GM23338 (cell line): ENCODE measurements around the gene NUP50. TPM values are rescaled to one million over a fixed set of nuclear protein-coding genes. Genes with fewer than 3 reads are reported as not detected.
A peak's percentile ranks its signal among the peaks of the same experiment; 100 is the strongest.

Experiments
- ATAC-seq: fragments of 200-7000 bp; cut with Tn5 transposase; 3 replicates; pipeline ENCODE4 v1.9.1; 2020
- DNase-seq: peaks from one replicate; pipeline ENCODE4 v3.0.0-alpha.2; 2015; ENCODE audit warnings: low spot score
- H2AFZ ChIP-seq: fragments of 200-600 bp; sonication (generic); 2 replicates; pipeline ENCODE4 v1.8.0; 2016; ENCODE audit warnings: antibody characterized with exemption, mild to moderate bottlenecking, moderate library complexity
- H3F3A ChIP-seq: fragments of 200-600 bp; sonication (generic); replicated peaks from 2 replicates; pipeline ENCODE4 v1.8.0; 2017; ENCODE audit warnings: antibody characterized with exemption, mixed run types, low read depth
- H3K27ac ChIP-seq: fragments of 200-600 bp; sonication (generic); 2 replicates; pipeline ENCODE4 v1.6.1; 2016; ENCODE audit warnings: low read depth
- H3K27me3 ChIP-seq: fragments of 200-600 bp; sonication (generic); 2 replicates; pipeline ENCODE4 v1.8.0; 2016; ENCODE audit warnings: mild to moderate bottlenecking, mixed run types, moderate library complexity; ENCODE audit not compliant: insufficient read depth
- H3K36me3 ChIP-seq: fragments of 200-600 bp; sonication (generic); 2 replicates; pipeline ENCODE4 v1.8.0; 2016; ENCODE audit warnings: mild to moderate bottlenecking; ENCODE audit not compliant: insufficient read depth
- H3K4me1 ChIP-seq: fragments of 200-600 bp; sonication (generic); 2 replicates; pipeline ENCODE4 v1.8.0; 2016; ENCODE audit warnings: mild to moderate bottlenecking, moderate library complexity; ENCODE audit not compliant: insufficient read depth
- H3K4me2 ChIP-seq: fragments of 200-600 bp; sonication (generic); 2 replicates; pipeline ENCODE4 v1.7.1; 2017; ENCODE audit warnings: mixed run types
- H3K4me3 ChIP-seq: fragments of 200-600 bp; sonication (generic); 2 replicates; pipeline ENCODE4 v1.6.1; 2016; ENCODE audit warnings: mixed run types
- H3K79me2 ChIP-seq: fragments of 200-600 bp; sonication (generic); replicated peaks from 2 replicates; pipeline ENCODE4 v1.8.0; 2017; ENCODE audit warnings: mild to moderate bottlenecking; ENCODE audit not compliant: insufficient read depth
- H3K9me2 ChIP-seq: fragments of 200-600 bp; sonication (generic); 2 replicates; pipeline ENCODE4 v1.8.0; 2017; ENCODE audit not compliant: insufficient read depth
- H4K20me1 ChIP-seq: fragments of 200-600 bp; sonication (generic); replicated peaks from 2 replicates; pipeline ENCODE4 v1.8.0; 2017; ENCODE audit warnings: mild to moderate bottlenecking; ENCODE audit not compliant: insufficient read depth
- H3K27ac Mint-ChIP-seq: 2 replicates; pipeline ENCODE4 v1.8.0; 2020; ENCODE audit warnings: inconsistent platforms, mild to moderate bottlenecking, moderate library complexity, mixed read lengths
- H3K27me3 Mint-ChIP-seq: 3 replicates; pipeline ENCODE4 v1.8.0; 2022; ENCODE audit warnings: low read depth, mild to moderate bottlenecking, moderate library complexity, mixed read lengths, inconsistent platforms; ENCODE audit not compliant: insufficient read depth, poor library complexity
- H3K36me3 Mint-ChIP-seq: 3 replicates; pipeline ENCODE4 v1.8.0; 2021; ENCODE audit warnings: low read depth, mild to moderate bottlenecking, inconsistent platforms, moderate library complexity, mixed read lengths
- H3K4me1 Mint-ChIP-seq: 3 replicates; pipeline ENCODE4 v1.8.0; 2020; ENCODE audit warnings: mild to moderate bottlenecking, inconsistent platforms, mixed read lengths
- H3K4me3 Mint-ChIP-seq: 3 replicates; pipeline ENCODE4 v1.8.0; 2021; ENCODE audit warnings: moderate library complexity, mild to moderate bottlenecking, inconsistent platforms, mixed read lengths
- H3K9me3 Mint-ChIP-seq: 3 replicates; pipeline ENCODE4 v1.8.0; 2020; ENCODE audit warnings: moderate library complexity, mild to moderate bottlenecking, inconsistent platforms, mixed read lengths
- EZH2 ChIP-seq: fragments of 200-600 bp; sonication (generic); IDR thresholded peaks from one replicate; pipeline ENCODE4 v1.8.0; 2017; ENCODE audit warnings: antibody characterized with exemption, mild to moderate bottlenecking, low read depth; ENCODE audit not compliant: unreplicated experiment
- JUNB ChIP-seq: IDR thresholded peaks from one replicate; pipeline ENCODE4 v1.6.1; 2016; ENCODE audit warnings: antibody characterized with exemption; ENCODE audit not compliant: unreplicated experiment
- NANOG ChIP-seq: IDR thresholded peaks from 2 replicates; pipeline ENCODE4 v1.6.1; 2016; ENCODE audit warnings: antibody characterized with exemption, borderline replicate concordance
- POLR2AphosphoS5 ChIP-seq: IDR thresholded peaks from 2 replicates; pipeline ENCODE4 v1.6.1; 2016; ENCODE audit warnings: antibody characterized with exemption, low read depth
- STAT1 ChIP-seq: IDR thresholded peaks from one replicate; pipeline ENCODE4 v1.6.1; 2016; ENCODE audit warnings: antibody characterized with exemption; ENCODE audit not compliant: unreplicated experiment
- ZNF114 ChIP-seq: fragments of 250-450 bp; sonication (Bioruptor Pico); IDR thresholded peaks from 2 replicates; pipeline ENCODE4 v1.5.0; 2020; ENCODE audit warnings: mild to moderate bottlenecking, moderate library complexity
- ZNF331 ChIP-seq: fragments of 250-450 bp; sonication (Bioruptor Pico); IDR thresholded peaks from 2 replicates; pipeline ENCODE4 v1.5.0; 2020; ENCODE audit warnings: low read depth, mild to moderate bottlenecking, moderate library complexity
- polyA plus RNA-seq: library from polyadenylated mRNA; unstranded; fragments of >200 nt; fragmentation: Nextera tagmentation; extraction: Ambion mirVana; gene quantifications from 2 replicates; pipeline ENCODE4 v1.2.1, GENCODE V29; 2016
- total RNA-seq: library from RNA; depleted of rRNA; stranded (reverse); fragments of >200 nt; shearing (Covaris generic); gene quantifications from 2 replicates; pipeline ENCODE4 v1.2.3, GENCODE V29; 2014
- TF ChIP-seq, protein P1 (sequence below), 2 experiments: fragments of 200-600 bp in 1 of 2; sonication (generic) in 1 of 2; conservative IDR thresholded peaks; 2 replicates each; pipeline versions ENCODE4 v1.5.1 to v1.6.1; 2016 to 2017; ENCODE audit warnings: antibody characterized with exemption in 2 of 2, low read depth in 2 of 2, mild to moderate bottlenecking in 2 of 2, moderate library complexity in 1 of 2
- TF ChIP-seq, protein P2 (sequence below): IDR thresholded peaks from 2 replicates; pipeline ENCODE4 v1.6.1; 2016; ENCODE audit warnings: antibody characterized with exemption

The NUP50 gene
- total and polyA plus RNA-seq, 2 experiments from 2014 or later = 45.9 to 96.6 TPM

DNA sequence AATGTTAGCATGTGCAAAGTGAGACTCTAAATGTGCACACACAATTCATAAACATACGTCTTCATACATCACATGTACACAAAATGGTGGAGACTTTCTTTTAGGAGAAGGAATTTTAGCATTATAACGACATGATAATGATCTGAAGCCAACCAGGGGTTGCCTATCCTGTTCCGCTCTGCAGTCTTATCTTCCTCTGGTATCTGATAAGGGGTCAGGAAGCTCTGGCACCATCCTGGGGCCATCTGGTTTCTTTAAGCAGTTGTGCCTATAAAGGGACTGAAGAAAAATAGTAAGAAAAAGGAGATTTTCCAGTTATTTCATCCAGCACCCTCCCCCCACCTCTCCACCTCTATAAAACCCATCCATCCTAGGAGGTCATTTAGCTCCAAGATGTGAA, 5.8 kb upstream of the NUP50 start (continued):
- TF ChIP-seq STAT1 = no peak
- no peak for TF ChIP-seq EZH2
- TF ChIP-seq, protein P1, sequence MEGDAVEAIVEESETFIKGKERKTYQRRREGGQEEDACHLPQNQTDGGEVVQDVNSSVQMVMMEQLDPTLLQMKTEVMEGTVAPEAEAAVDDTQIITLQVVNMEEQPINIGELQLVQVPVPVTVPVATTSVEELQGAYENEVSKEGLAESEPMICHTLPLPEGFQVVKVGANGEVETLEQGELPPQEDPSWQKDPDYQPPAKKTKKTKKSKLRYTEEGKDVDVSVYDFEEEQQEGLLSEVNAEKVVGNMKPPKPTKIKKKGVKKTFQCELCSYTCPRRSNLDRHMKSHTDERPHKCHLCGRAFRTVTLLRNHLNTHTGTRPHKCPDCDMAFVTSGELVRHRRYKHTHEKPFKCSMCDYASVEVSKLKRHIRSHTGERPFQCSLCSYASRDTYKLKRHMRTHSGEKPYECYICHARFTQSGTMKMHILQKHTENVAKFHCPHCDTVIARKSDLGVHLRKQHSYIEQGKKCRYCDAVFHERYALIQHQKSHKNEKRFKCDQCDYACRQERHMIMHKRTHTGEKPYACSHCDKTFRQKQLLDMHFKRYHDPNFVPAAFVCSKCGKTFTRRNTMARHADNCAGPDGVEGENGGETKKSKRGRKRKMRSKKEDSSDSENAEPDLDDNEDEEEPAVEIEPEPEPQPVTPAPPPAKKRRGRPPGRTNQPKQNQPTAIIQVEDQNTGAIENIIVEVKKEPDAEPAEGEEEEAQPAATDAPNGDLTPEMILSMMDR (conservative IDR thresholded peaks at IDR 0.05; ENCODE audit: low read depth in 2 of 2) = no peak

DNA sequence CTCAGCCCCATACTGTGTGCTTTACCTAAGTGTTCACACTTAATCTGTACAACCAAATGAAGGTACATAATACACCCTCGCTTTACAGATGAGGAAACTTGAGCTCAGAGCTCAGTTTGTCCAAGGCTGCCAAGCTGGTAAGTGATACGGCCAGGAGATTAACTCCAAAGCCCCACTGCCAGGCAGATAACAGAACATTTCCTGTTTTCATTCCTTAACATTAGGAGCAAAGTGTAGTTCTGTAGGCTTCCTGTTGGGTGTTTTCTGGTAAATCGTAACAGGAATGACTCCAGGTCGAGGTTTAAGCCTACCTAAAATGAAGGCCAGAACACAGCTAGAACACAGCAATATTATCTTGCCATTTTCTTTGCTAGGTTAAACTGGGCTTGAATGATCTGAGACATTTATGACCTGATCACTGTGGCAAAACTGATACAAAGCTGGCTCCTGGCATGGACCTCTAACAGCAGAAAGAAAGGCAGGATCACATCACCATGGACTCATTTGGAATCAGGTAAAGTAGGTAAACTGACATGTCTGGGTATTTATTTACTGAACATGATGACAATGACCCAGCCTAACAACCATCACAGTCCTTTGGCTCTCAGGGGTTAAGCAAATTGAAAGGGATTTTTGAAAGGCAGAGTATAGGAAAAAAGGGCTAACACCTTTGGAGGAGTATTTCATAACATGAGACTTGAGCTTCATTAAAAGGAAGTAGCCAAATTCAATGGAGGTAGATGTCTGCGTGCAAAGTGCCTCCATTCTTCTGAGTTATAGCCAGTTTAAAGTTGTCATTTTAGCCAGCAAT, 3.9 kb upstream of the NUP50 start:
- TF ChIP-seq ZNF114 (CRISPR knock-in tag) (no peak), NANOG (no peak), STAT1 (no peak), EZH2 (no peak)
- TF ChIP-seq, protein P1 (conservative IDR thresholded peaks at IDR 0.05; ENCODE audit: low read depth in 2 of 2) = peak in 1 of 2 experiments; percentile 16; a peak in 2 of 4 replicates
- Mint-ChIP-seq H3K27me3 (peaks cover 11% of the 10 kb centered on the region), H3K27ac (peak overlapping the region; percentile 15), H3K4me3 (peak overlapping the region; percentile 3; the same call in 1 of the 3 replicates), H3K36me3 (peaks cover 25% of the 10 kb centered on the region), H3K4me1 (peaks cover 31% of the 10 kb centered on the region), H3K9me3 (no peaks in the 10 kb centered on the region)
- Histone ChIP-seq H3K36me3 (peaks cover 11% of the 10 kb centered on the region; the same call in 1 of the 2 replicates), H3K9me2 (no peaks in the 10 kb centered on the region), H3K79me2 (peaks cover 60% of the 10 kb centered on the region), H3K4me2 (peak overlapping the region; percentile 41), H3K27ac (peak overlapping the region; percentile 59; the same call in 1 of the 2 replicates), H4K20me1 (peaks cover 25% of the 10 kb centered on the region), H2AFZ (no peak overlapping the region), H3F3A (peaks cover 15% of the 10 kb centered on the region; the same call in 1 of the 2 replicates), H3K4me1 (peaks cover 35% of the 10 kb centered on the region), H3K27me3 (no peaks in the 10 kb centered on the region), H3K4me3 (peak overlapping the region; percentile 25; the same call in 1 of the 2 replicates)
- ATAC-seq = no peak
- peak; percentile 54 for DNase-seq

DNA sequence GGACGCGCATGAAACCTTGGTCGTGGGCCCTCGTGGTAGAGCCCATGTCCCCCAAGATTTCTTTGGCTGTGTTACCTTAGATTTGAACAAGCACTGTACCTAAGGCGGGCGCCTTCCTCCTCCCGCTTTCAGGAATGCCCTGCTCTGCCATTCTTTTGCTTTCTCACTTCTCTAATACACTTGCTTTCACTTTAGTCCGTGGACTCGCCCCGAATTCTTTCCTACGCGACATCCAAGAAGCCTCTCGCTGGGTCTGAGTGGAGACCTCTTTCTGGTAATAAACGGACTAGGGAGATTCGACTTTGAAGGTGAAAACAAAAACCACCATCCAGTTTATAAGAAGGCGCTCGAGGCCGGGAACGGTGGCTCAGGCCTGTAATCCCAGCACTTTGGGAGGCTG, 1.2 kb upstream of the NUP50 start:
- H3F3A ChIP-seq = peaks cover 11% of the 10 kb centered on the region; the same call in 1 of the 2 replicates
- peaks cover 14% of the 10 kb centered on the region; the same call in 1 of the 2 replicates for H3K36me3 ChIP-seq
- no peaks in the 10 kb centered on the region for H3K27me3 ChIP-seq
- Mint-ChIP-seq H3K36me3 (peaks cover 31% of the 10 kb centered on the region), H3K27me3 (peaks cover 11% of the 10 kb centered on the region), H3K27ac (peak overlapping the region; percentile 69), H3K4me1 (peaks cover 43% of the 10 kb centered on the region), H3K4me3 (peak overlapping the region; percentile 91), H3K9me3 (no peaks in the 10 kb centered on the region; the same call in 2 of the 3 replicates)
- H3K79me2 ChIP-seq = peaks cover 87% of the 10 kb centered on the region
- DNase-seq (peak; percentile 34), ATAC-seq (no peak)
- H3K27ac ChIP-seq = peak overlapping the region; percentile 88
- no peaks in the 10 kb centered on the region for H3K9me2 ChIP-seq
- peaks cover 32% of the 10 kb centered on the region for H4K20me1 ChIP-seq
- H3K4me3 ChIP-seq = peak overlapping the region; percentile 80
- H3K4me2 ChIP-seq = peak overlapping the region; percentile 91
- H2AFZ ChIP-seq = no peak overlapping the region
- H3K4me1 ChIP-seq = peaks cover 46% of the 10 kb centered on the region
- TF ChIP-seq ZNF331 (CRISPR knock-in tag) (no peak), EZH2 (no peak), JUNB (no peak), STAT1 (no peak), POLR2AphosphoS5 (no peak)
- TF ChIP-seq, protein P1 (conservative IDR thresholded peaks at IDR 0.05; ENCODE audit: low read depth in 2 of 2) = no peak
- TF ChIP-seq, protein P2, sequence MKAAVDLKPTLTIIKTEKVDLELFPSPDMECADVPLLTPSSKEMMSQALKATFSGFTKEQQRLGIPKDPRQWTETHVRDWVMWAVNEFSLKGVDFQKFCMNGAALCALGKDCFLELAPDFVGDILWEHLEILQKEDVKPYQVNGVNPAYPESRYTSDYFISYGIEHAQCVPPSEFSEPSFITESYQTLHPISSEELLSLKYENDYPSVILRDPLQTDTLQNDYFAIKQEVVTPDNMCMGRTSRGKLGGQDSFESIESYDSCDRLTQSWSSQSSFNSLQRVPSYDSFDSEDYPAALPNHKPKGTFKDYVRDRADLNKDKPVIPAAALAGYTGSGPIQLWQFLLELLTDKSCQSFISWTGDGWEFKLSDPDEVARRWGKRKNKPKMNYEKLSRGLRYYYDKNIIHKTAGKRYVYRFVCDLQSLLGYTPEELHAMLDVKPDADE = no peak
